UCSD-AML1 (cell line): ENCODE results near the gene FANCD2.
"Not testable (repeated sequence)": the region's sequence is repeated elsewhere in the genome, so short reads cannot be mapped to it uniquely, and the experiment has no call there.

Source experiments
- DNase-seq: peaks from one replicate; lab custom pipeline; 2025; ENCODE audit not compliant: unreplicated experiment; lab: John Stamatoyannopoulos, UW

Gene FANCD2

DNA sequence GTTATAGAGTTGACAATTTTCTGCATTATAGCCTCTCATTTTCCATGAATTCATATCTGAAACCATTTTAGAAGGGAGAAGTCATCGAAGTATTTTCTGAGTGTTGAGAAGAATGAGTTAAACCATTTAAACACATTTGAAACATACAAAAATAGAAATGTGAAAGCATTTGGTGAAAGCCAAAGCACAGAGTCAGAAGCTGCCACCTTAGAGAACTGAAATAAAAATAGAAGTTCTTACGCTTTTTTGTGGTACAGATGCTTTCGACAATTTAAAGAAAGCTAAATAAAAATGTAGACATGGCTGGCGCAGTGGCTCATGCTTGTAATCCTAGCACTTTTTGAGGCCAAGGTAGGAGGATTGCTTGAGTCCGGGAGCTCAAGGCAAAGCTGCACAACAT, 72.8 kb downstream of the FANCD2 start:
- DNase-seq: no peak

DNA sequence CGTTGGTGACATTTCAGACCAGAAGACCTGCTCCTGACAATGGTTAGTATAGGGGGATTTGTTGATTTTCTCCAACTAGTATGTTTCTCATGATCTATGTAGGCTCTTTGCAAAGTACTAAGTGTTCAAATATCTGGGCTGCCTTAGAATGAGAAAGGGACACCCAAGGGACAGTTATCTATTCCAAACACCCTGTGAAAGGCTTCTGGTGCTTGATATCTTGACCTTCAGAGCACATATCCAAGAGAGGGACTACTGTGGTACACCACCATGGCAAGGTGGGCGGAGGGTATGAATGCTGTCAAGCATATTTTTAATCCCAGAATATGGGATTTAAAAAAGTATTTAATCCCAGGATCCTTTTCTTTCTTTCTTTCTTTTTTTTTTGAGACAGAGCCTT, 80.7 kb downstream of the FANCD2 start:
- no peak for DNase-seq

DNA sequence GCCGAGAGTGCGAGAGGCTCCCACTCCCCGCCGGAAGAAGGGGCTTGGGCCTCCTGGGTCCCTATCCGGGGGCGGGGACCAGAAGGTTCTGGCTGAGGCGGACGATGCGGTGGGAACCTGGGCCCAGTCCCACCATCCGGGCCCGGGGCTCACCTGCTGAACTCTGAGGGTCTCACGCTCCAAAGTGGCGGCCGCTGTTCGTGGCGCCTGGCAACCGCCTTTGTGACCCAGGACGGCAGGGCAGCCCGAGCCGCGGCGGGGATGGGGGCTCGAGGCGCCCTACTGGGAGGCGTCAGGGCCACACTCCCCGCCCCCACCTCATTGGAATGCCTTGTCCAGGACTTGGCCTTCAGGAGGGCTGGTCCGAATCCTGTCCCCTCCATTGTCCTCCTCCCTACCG, 81.9 kb downstream of the FANCD2 start, which contains the start of gene FANCD2OS:
TSS of gene FANCD2OS (minus strand) at position 165 of the 400 bp plus-strand sequence. CDS start 3,481 bp downstream, outside the sequence.
- no peak for DNase-seq

DNA sequence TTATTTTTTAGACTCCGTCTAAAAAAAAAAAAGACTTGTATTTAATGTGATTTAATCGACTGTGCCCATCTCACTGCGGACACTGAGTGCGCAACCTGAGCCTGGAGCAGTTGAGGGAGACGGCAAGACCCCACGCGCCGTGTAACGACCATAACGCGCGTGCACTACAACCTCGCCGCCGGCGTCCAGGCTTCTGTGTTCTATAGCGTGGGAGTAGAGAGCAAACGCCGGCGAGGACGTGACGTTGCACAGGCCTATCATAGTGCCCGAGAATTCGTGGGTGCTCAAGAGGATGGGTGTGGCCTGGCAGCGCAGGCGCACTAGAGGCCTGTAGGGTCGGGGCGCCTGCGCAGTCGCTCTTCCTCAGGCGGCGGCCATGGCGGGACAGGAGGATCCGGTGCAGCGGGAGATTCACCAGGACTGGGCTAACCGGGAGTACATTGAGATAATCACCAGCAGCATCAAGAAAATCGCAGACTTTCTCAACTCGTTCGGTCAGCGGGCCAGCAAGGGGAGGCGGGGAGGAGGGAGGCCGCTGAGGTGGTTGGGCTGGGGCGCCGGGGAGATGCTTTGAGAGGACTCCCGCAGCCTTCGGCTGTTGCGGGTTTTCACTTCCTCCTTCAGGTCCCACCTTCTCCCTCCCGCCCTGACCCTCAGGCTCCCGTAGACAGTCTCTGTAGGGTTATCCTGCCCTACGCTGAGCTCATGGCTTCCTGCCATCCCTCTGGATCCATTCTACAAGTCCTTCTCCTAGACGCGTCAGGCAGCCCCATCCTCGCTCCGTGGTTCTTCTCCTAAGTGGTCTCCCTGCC, 89.3 kb downstream of the FANCD2 start, which contains the start of gene BRK1:
TSS of gene BRK1 (plus strand) at position 350 of the 812 bp plus-strand sequence. CDS start at position 377, 27 bp downstream.
- peak; percentile 95 for DNase-seq

DNA sequence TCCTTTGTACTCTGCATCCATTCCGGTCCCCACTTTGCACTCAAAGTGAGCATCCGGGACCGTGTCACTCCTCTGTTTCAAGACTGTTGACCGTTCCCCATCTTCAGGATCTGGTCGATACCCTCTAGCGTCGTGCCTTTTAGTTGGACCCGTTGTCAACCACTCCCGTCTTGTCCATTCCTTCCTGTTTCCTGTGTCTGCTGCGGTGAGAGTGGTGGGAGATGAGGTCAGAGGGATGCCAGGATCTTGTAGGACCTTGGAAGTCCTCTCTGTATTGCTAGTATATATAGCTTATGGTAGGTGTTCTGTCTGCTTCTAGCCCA, 89.9 kb downstream of the FANCD2 start:
- peak; percentile 73 for DNase-seq

DNA sequence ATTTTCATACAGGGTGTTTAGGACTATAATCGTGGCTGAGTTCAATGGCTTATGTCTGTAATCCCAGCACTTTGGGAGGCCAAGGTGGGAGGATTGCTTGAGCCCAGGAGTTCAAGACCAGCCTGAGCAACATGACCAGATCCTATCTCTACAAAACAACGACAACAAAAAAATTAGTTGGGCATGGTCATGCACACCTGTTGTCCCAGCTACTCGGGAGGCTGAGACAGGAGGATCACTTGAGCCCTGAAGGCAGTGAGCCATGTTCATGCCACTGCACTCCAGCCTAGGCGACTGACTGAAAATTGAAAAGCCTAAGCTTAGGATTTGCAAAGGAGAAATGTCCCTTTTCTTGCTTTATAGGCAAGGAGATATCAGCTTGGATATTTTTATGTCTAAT, 90.7 kb downstream of the FANCD2 start:
- no peak for DNase-seq

DNA sequence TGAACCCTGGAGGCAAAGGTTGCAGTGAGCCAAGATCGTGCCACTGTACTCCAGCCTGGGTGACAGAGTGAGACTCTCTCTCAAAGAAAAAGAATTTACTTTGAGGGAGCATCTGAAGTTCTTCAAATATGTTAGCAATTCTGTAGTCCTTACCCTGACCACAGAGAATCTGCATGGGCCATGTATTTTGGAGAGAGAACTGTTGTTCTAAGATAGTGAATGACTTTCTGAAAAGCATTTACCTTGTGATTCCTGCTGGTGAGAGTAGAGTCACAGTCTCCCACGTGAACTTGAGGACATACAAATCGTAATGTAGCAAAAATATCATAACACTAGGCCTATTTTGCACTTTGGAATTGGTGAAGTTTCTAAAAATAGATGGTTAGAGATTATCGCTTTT, 93.1 kb downstream of the FANCD2 start:
- DNase-seq: no peak

DNA sequence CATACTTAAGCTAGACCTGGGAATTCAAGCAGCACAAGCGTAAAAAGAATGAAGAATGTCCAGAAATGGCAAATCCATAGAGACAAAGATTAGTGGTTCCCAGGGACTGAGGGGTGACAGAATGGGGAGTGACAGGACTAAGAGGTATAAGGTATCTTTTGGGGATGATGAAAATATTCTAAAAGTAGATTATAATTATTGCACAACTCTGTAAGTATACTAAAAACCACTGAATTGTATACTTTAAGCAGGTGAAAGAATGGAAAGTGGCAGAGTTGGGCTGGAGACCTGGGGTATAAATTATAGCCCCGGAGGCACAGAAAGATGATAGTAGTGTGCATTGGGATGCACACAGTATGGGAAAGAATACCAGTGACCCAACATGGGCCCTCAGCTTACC, 94.8 kb downstream of the FANCD2 start:
- no peak for DNase-seq

DNA sequence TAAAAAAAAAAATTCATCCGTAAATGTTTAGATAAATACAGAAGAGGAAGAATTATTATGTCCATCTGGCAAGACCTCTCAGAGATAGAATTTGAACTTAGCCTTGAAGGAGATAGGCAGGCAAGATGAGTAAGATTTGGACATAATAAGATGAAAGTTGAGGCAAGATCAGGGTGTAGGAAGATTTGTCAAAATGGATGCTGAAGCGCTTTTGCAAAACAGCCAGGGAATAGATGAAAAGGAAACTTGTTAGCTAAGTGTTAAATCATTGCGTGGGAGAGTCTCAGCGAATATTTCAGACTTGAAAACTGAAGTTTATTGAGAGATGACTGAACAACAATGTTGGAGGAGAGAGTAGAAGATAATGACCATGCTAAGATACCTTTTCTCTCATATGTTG, 96.5 kb downstream of the FANCD2 start:
- no peak for DNase-seq

DNA sequence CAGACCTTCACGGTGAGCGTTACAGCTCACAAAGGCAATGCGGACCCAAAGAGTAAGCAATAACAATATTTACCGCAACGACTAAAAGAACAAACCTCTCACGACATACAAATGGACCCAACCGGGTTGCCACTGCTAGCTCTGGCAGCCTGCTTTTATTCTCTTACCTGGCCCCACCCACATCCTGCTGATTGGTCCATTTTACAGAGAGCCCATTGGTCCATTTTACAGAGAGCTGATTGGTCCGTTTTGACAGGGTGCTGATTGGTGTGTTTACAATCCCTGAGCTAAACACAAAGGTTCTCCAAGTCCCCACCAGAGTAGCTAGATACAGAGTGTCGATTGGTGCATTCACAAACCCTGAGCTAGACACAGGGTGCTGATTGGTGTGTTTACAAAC, 109.6 kb downstream of the FANCD2 start:
- not testable (repeated sequence) for DNase-seq

DNA sequence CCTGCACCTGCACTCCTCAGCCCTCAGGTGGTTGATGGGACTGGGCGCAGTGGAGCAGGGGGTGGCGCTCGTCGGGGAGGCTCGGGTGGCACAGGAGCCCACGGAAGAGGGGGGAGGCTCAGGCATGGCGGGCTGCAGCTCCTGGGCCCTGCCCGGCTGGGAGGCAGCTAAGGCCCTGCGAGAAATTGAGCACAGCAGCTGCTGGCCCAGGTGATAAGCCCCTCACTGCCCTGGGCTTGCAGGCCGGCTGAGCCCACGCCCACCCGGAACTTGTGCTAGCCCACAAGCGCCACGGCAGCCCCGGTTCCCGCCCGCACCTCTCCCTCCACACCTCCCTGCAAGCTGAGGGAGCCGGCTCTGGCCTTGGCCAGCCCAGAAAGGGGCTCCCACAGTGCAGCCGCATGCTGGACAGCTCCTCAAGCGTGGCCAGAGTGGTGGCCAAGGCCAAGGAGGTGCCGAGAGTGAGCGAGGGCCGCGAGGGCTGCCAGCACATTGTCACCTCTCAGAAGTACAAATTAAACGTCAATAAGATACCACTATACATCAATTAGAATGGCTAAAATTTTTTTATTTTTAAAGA, 110.3 kb downstream of the FANCD2 start:
- DNase-seq: no peak

DNA sequence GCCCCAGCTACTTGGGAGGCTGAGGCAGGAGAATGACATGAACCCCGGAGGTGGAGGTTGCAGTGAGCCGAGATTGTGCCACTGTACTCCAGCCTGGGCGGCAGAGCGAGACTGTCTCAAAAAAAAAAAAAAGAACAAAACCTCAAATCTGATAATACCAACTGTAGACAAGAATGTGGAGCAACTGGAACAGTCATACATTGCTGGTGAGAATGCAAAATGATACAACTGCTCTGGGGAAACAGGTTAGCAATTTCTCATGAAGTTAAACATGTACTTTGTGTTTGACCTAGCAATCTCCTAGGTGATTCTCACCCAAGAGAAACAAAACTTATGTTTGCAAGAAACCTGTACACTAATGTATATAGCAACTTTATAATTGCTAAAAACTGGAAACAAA, 110.9 kb downstream of the FANCD2 start:
- no peak for DNase-seq

DNA sequence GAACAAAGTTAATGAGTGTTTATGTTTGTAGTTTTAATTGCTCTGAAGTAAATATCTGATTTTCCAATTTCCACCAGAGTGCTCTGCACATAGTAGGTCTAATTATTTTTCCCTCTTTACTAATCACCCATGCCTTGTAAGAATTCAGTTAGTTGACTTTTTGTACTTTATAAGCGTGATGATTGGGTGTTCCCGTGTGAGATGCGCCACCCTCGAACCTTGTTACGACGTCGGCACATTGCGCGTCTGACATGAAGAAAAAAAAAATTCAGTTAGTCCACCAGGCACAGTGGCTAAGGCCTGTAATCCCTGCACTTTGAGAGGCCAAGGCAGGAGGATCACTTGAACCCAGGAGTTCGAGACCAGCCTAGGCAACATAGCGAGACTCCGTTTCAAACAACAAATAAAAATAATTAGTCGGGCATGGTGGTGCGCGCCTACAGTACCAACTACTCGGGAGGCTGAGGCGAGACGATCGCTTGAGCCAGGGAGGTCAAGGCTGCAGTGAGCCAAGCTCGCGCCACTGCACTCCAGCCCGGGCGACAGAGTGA, 114.8 kb downstream of the FANCD2 start:
- no peak for DNase-seq

DNA sequence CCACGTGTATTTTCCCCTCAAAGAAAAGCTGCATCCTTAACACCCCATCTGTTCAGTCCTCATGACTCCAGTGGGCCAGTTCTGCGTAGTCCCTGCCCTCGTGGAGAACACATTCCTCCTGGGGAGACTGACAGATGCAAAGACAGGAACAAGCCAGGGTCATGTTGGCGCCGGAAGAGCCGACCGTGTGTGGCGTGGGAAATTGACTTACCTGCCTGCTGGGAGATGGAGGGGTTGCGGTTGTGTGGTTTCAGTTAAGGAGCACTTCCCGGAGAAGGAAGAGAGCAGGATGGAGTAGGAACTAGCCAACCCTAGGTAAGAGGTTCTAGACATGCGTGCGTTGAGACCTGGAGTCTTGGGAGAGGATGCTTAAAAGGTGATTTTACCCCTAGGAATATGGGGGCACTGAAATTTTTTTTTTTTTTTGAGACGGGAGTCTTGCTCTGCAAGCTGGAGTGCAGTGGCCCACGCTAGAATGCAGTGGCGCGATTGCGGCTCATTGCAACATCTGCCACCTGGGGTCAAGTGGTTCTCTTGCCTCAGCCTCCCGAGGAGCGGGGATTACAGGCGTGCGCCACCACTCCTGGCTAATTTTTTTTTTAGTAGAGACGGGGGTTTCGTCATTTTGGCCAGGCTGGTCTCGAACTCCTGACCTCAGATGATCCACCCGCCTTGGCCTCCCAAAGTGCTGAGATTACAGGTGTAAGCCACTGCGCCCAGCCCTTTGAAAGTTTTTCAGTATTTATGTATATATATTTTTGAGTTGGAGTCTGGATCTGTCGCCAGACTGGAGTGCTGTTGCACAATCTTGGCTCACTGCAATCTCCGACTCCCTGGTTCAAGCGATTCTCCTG, 116.7 kb downstream of the FANCD2 start:
- DNase-seq: peak; percentile 45

DNA sequence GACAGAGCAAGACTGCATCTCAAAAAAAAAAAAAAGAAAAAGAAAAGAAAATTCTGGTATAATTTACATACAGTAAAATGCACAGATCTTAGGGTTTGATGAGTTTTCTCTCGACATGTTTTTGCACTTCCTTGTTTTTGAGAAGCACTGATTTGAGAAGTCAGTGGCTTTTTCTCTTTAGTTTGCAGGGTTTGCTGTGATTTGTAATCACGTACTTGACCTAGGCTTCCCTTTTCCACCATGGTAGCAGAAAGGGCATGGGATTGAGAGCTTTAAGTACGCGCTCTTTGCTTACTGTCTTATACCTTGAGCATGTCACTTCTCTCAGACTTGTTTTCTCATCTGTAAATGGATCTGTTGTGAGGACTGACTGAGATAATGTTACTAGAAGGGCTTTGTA, 119.4 kb downstream of the FANCD2 start:
- DNase-seq: no peak

DNA sequence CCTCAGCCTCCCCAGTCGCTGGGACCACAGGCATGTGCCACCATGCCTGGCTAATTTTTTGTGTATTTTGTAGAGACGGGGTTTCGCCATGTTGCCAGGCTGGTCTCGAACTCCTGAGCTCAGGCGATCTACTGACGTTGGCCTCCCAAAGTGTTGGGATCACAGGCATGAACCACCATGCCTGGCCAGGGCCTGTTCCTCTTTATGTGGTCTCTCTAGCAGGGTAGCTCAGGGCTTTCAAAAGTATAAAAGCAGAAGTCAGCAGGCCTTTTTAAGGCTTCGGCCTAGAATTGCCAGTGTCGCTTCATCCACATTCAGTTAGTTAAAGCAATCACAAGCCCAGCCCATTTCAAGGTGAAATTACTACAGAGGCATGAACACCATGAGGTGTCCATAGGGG, 123.0 kb downstream of the FANCD2 start:
- no peak for DNase-seq

DNA sequence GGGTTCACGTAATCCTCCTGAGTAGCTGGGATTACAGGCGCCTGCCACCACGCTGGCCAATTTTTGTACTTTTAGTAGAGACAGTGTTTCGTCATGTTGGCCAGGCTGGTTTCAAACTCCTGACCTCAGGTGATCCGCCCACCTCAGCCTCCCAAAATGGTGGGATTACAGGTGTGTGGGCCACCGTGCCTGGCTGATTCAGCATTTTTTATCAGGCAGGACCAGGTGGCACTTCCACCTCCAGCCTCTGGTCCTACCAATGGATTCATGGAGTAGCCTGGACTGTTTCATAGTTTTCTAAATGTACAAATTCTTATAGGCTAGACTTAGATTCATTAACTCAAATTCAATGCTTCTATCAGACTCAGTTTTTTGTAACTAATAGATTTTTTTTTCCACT, 124.8 kb downstream of the FANCD2 start:
- no peak for DNase-seq
